ENCODE results near the gene DAZAP1.

DAZAP1 gene

GRCh38 chr19:1460033-1460995 is 52.9 kb downstream of the DAZAP1 start:
- no peak for DNase-seq

GRCh38 chr19:1461862-1462261 is 54.5 kb downstream of the DAZAP1 start:
- no peak for DNase-seq

GRCh38 chr19:1465191-1466016 is 58.0 kb downstream of the DAZAP1 start:
- no peak for DNase-seq

- DNase-seq = no peak
These were observed 58.7 kb downstream of the DAZAP1 start for GRCh38 chr19:1466018-1466460.

GRCh38 chr19:1466461-1467214 is 59.3 kb downstream of the DAZAP1 start:
- DNase-seq = no peak

- no peak for DNase-seq
These were observed 59.8 kb downstream of the DAZAP1 start for GRCh38 chr19:1467215-1467489.

GRCh38 chr19:1467490-1468273 is 60.3 kb downstream of the DAZAP1 start:
- DNase-seq = no peak

- DNase-seq = no peak
These were observed 61.0 kb downstream of the DAZAP1 start for GRCh38 chr19:1468274-1468820.

- no peak for DNase-seq
These were observed 61.5 kb downstream of the DAZAP1 start for GRCh38 chr19:1468821-1469254.

GRCh38 chr19:1469255-1470054 is 62.1 kb downstream of the DAZAP1 start:
- DNase-seq = no peak

GRCh38 chr19:1470055-1470304 is 62.6 kb downstream of the DAZAP1 start:
- DNase-seq = no peak

GRCh38 chr19:1470305-1471009 is 63.1 kb downstream of the DAZAP1 start:
- DNase-seq = no peak

- no peak for DNase-seq
These were observed 63.7 kb downstream of the DAZAP1 start for GRCh38 chr19:1471010-1471514.

- DNase-seq = no peak
These were observed 64.3 kb downstream of the DAZAP1 start for GRCh38 chr19:1471515-1472160.

GRCh38 chr19:1472231-1473084 is 65.1 kb downstream of the DAZAP1 start:
- no peak for DNase-seq

- DNase-seq = no peak
These were observed 65.9 kb downstream of the DAZAP1 start for GRCh38 chr19:1473085-1473851.

GRCh38 chr19:1474011-1474764 is 66.8 kb downstream of the DAZAP1 start:
- DNase-seq = no peak

All from NCI-H446 (cell line).